GM12872 (cell line): ENCODE data around the gene PDCD1.

ENCODE experiments used
- TF ChIP-seq, protein P1 (sequence below): IDR thresholded peaks from 3 replicates; pipeline ENCODE4 v1.5.1; 2011; ENCODE audit warnings: low read depth, mild to moderate bottlenecking, low read length, moderate library complexity; ENCODE audit not compliant: insufficient read depth

PDCD1 gene

DNA sequence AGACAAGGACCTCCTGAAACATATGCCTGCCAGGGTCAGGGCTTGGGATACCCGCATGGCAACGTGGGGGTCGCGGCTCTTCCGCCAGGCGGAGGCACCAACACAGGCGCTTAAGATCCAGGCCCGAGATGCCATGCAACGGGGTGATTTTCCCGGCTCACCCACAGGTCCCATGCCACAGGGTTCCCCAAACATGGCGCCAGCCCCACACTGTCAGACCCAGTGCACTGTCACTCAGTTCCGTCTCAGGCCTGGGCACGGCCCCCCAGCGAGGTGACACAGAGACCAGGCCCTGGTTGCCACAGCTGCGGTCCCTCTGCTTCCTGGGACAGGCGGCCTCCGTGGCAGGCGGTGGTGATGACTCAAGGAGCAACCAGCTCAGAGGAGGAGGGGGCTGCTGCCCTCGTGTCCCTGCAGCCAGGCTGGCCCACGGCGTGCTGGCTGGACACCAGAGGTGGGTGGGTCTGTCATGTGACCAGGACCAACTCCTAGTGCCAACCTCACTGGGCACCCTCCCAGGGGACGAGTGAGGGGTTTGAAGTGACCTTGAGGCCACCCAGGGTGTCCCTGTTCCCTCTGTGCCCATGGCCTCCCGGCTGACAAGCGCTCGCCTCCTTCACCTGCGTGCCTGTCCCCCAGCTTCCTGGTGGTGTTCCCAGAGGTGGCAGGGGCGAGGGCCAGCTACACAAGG lies 4.9 kb downstream of the PDCD1 start:
- TF ChIP-seq, protein P1, sequence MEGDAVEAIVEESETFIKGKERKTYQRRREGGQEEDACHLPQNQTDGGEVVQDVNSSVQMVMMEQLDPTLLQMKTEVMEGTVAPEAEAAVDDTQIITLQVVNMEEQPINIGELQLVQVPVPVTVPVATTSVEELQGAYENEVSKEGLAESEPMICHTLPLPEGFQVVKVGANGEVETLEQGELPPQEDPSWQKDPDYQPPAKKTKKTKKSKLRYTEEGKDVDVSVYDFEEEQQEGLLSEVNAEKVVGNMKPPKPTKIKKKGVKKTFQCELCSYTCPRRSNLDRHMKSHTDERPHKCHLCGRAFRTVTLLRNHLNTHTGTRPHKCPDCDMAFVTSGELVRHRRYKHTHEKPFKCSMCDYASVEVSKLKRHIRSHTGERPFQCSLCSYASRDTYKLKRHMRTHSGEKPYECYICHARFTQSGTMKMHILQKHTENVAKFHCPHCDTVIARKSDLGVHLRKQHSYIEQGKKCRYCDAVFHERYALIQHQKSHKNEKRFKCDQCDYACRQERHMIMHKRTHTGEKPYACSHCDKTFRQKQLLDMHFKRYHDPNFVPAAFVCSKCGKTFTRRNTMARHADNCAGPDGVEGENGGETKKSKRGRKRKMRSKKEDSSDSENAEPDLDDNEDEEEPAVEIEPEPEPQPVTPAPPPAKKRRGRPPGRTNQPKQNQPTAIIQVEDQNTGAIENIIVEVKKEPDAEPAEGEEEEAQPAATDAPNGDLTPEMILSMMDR, result no peak

DNA sequence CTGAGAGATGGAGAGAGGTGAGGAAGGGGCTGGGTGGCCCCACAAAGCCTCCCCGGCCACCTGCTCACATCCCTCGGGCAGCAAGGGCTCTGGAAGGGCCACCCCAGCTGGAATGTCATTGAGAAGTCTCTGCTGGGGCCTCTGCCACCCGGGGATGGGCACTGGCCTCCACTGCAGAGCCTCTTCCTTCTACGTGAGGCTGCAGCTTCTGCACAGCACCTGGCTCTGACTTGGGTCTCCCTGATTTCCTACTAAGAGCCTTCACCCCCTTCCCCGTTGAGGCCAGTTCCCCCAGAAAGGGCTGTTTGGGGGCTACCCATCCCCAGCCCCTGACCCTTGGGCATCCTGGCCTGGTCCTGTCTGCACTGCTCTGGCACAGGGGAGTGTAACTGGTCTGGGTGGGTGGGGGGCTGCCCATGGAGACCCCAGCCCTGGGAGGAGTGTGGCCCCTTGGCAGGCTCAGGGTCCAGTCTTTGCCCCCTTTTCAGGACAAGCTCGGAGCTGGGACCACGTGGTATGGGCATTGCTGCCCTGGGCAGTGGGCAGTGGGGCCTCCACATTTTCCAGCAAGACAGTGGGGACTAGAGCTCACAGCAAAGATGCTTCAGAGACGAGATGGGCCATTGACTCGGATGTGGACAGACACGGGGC lies 5.6 kb downstream of the PDCD1 start:
- TF ChIP-seq, protein P1, result no peak

DNA sequence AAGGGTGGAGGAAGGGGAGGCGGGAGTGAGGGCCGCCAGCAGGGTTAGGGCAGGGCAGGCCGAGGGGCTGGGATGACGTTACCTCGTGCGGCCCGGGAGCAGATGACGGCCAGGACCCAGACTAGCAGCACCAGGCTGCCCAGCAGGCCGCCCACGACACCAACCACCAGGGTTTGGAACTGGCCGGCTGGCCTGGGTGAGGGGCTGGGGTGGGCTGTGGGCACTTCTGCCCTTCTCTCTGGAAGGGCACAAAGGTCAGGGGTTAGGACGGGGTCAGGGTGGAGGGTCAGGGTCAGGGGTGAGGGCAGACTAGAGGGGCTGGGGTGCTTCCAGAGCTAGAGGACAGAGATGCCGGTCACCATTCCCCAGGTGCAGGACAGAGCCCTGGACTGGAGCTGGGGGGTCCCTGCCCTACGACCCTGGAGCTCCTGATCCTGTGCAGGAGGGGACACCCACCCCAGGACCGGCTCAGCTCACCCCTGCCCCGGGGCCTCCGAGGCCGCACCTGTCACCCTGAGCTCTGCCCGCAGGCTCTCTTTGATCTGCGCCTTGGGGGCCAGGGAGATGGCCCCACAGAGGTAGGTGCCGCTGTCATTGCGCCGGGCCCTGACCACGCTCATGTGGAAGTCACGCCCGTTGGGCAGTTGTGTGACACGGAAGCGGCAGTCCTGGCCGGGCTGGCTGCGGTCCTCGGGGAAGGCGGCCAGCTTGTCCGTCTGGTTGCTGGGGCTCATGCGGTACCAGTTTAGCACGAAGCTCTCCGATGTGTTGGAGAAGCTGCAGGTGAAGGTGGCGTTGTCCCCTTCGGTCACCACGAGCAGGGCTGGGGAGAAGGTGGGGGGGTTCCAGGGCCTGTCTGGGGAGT lies 6.3 kb downstream of the PDCD1 start:
- TF ChIP-seq, protein P1, result no peak

DNA sequence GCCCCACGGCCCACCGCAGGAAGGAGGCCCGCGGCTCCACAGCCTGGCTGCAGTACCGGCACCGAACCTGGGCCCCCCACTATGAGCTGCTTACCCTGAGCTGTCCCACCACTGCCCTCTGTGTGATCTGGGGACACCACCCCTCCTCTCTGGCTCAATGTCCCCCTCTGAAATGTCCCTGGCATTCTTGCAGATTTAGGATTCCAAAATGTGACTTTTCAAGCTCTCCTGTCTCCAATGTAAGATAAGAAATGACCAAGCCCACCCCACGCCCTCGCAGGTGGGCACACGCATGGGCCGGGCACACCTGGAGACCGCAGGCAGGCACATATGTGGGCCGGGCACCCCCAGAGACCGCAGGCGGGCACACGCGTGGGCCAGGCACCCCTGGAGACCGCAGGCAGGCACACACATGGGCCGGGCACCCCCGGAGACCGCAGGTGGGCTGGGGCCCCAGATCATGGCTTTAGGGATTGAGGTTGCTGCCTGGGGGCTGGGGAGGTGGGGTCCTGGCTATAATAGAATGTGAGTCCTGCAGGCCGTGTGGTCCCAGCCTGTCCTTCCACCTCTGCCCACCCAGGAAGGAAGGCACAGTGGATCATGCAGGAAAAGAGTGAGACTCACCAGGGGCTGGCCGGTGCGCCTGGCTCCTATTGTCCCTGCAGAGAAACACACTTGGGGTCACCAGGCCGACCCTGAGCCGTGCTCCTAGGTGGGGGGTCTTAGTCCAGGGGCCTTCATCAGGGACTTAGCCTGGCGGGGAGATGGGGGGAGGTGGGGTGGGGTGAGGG lies 7.2 kb downstream of the PDCD1 start:
- TF ChIP-seq, protein P1, result no peak

DNA sequence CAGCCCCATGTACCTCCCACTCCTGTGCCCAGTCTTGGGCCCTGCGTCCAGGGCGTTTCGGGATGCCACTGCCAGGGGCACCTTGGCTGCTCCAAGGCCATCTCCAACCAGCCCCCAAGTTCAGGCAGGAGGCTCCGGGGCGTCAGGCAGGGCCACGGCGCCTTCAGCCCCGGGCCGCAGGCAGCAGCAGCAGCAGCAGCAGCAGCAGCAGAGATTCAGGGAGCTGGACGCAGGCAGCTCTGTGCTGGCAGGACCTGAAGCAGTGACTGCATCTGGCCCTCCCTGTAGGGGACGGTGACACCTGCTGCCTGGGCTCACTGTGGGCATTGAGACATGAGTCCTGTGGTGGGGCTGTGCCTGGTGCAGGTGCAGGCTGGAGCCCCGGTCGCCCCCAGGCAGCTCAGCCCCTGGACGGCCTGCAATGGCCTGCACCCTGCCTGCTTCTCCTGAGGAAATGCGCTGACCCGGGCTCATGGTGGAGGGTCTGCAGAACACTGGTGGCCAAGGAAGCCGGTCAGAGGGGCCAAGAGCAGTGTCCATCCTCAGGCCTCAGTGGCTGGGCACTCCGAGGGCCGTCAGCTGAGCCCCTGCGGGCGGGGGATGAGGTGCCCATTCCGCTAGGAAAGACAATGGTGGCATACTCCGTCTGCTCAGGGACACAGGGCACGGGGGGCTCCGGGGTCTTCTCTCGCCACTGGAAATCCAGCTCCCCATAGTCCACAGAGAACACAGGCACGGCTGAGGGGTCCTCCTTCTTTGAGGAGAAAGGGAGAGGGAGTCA lies 8.0 kb downstream of the PDCD1 start:
- TF ChIP-seq, protein P1, result no peak

DNA sequence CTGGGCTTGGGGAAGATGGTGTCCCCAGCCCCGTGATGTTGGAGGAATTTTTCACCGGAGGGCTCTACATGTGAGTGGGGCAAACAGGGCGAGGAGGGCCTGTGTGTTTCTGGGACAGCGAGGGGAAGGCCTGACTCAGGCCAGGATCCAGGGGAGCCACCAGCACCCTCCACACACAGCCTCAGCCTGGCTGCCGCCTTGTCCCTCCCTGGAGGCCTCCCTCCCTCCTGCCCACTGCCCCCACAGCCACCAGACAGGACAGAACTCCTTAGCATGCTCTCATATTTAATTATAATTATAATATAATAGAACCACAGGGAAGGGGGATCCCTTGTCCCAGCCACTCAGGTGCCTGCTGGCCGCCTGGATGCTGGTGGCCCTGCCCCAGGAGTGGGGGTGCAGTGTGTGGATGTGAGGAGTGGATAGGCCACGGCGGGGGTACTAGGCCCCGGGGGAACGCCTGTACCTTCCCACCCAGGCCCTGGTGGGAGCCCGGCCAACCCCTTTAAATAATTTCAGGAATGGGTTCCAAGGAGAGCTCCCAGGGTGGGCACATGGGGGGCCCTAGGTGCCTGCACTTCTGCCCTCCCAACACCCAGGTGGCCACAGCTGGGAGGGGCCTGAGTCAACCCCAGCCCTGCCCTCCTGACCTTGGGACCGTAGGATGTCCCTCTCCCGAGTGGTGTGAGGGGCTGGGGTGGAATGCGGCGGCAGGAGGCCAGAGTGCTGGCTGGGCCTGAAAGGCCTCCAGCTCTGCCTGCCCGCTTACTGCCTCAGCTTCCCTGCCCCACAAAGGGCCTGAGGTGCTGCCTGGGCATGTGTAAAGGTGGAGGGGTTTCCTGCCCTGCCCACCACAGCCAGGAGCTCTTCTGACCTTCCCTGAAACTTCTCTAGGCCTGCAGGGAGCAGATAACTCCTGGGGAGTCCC lies 8.8 kb downstream of the PDCD1 start:
- TF ChIP-seq, protein P1, result no peak
